Measurements from ENCODE around the gene IL20. TPM values are rescaled to one million over a fixed set of nuclear protein-coding genes. Genes with fewer than 3 reads are reported as not detected.
A peak's percentile ranks its signal among the peaks of the same experiment; 100 is the strongest.

The IL20 gene
- total and polyA plus RNA-seq, 7 donors: not detected

DNA sequence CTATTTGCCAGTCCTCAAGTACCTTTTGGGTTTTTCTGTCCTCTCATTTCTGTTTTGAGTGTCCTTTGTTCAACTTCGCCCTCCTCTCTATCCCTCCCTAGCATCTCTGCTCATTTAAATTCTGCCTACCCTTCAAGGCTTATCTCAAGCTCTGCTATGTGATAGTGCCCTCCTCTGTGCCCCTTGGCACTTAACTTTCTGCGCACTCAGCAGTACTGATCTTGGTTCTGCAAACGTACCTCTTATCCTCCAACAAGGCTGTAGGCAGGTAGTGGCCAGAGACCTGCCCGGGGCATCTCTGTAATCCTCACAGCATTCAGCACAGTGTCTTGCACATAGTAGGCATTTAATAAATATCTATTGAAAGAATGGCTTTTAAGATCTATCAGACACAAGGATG is 5.3 kb upstream of the IL20 start:
- no peak for TF ChIP-seq EP300 (IDR thresholded peaks at IDR 0.05)
- TF ChIP-seq, protein P1, sequence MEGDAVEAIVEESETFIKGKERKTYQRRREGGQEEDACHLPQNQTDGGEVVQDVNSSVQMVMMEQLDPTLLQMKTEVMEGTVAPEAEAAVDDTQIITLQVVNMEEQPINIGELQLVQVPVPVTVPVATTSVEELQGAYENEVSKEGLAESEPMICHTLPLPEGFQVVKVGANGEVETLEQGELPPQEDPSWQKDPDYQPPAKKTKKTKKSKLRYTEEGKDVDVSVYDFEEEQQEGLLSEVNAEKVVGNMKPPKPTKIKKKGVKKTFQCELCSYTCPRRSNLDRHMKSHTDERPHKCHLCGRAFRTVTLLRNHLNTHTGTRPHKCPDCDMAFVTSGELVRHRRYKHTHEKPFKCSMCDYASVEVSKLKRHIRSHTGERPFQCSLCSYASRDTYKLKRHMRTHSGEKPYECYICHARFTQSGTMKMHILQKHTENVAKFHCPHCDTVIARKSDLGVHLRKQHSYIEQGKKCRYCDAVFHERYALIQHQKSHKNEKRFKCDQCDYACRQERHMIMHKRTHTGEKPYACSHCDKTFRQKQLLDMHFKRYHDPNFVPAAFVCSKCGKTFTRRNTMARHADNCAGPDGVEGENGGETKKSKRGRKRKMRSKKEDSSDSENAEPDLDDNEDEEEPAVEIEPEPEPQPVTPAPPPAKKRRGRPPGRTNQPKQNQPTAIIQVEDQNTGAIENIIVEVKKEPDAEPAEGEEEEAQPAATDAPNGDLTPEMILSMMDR (IDR thresholded peaks at IDR 0.05): no peak
- no peak for TF ChIP-seq POLR2AphosphoS5 (IDR thresholded peaks at IDR 0.05)
- no peak for TF ChIP-seq POLR2A (IDR thresholded peaks at IDR 0.05)
- 91 to 92% methylated on average over 4 of the region's 4 CpGs for WGBS, 2 donors
- H3K4me3 ChIP-seq: no peak overlapping the region
- intact Hi-C loops (cut with DNase I): no loop called here
- no peaks in the 10 kb centered on the region for H3K9me3 ChIP-seq
- H3K27me3 ChIP-seq: no peaks in the 10 kb centered on the region
- no peaks in the 10 kb centered on the region for H3K36me3 ChIP-seq
- H3K4me1 ChIP-seq: peaks cover 0 to 5% (median 2%) of the 10 kb centered on the region in 4 donors
- H3K27ac ChIP-seq: no peak overlapping the region
- DNase-seq: no peak

DNA sequence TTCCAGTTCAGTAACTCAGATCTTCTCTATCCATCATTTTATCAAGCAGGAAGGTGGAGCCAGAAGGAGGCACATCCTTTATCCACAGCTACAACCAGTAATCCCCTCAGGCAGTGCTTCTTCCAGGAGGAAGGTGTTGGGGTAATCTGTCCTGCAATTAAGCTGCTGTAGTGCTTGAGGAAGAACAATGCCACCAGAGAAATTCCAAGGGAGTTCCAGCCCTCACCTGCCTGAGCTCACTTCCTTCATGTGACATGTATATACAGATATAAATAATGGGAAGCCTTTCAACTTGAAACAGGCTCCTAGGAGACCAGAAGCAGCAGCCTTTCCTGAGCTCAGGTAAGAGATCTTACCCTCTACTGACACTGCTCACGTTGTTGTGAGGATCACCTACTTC is 2.2 kb upstream of the IL20 start:
- no peak for DNase-seq
- intact Hi-C loops (cut with DNase I): no loop called here
- Histone ChIP-seq H3K4me3 (no peak overlapping the region), H3K9me3 (no peaks in the 10 kb centered on the region), H3K36me3 (no peaks in the 10 kb centered on the region), H3K4me1 (peaks cover 0 to 13% (median 4%) of the 10 kb centered on the region in 4 donors), H3K27me3 (no peaks in the 10 kb centered on the region), H3K27ac (no peak overlapping the region)
- WGBS, 2 donors: 20 to 70% methylated on average over 1 of the region's 1 CpG
- TF ChIP-seq POLR2AphosphoS5 (IDR thresholded peaks at IDR 0.05): no peak
- TF ChIP-seq, protein P1 (IDR thresholded peaks at IDR 0.05): no peak
- TF ChIP-seq POLR2A (IDR thresholded peaks at IDR 0.05): no peak
- no peak for TF ChIP-seq EP300 (IDR thresholded peaks at IDR 0.05)

DNA sequence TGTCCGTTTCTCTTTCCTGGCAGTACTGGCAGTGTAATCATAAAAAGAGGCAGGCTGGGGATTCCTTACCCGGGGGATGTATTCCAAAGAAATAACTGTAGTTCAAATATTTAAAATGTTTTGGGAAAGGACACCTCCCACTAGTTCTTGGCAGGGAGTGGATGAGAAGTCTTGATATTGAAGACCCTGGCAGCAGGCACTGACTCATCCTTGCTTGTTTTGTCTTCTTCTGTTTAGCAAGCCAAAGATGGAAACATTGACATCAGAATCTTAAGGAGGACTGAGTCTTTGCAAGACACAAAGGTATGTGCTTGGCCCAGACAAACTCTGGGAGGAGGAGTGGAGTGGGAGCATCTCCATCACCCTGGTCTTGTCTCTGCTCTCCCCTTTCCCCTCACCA is 639 bp downstream of the IL20 start:
- intact Hi-C loops (cut with DNase I): no loop called here
- DNase-seq: no peak

DNA sequence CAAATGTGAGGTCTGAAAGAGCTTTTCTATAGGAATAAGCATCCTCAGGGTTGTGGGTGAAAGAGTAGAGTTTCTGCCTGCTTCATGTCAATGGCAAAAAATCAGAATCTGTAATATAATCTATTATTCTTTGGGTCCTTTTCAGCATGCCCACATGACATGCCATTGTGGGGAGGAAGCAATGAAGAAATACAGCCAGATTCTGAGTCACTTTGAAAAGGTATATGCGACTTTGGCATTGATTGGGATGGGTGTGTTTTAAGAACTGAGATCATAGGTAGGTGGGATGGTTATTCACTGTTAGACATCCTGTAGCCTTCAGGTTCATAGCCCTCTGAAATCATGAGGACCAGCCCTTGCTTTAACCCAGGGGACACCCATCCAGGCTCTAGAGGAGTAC is 1.8 kb downstream of the IL20 start:
- Histone ChIP-seq H3K27me3 (no peaks in the 10 kb centered on the region), H3K4me1 (peaks cover 0 to 13% (median 7%) of the 10 kb centered on the region in 4 donors), H3K9me3 (no peaks in the 10 kb centered on the region), H3K27ac (no peak overlapping the region), H3K36me3 (no peaks in the 10 kb centered on the region), H3K4me3 (no peak overlapping the region)
- 72 to 90% methylated on average over 1 of the region's 1 CpG for WGBS, 2 donors
- TF ChIP-seq POLR2AphosphoS5 (IDR thresholded peaks at IDR 0.05) (no peak), EP300 (IDR thresholded peaks at IDR 0.05) (no peak), POLR2A (IDR thresholded peaks at IDR 0.05) (no peak)
- TF ChIP-seq, protein P1 (IDR thresholded peaks at IDR 0.05): no peak
- DNase-seq: no peak
- intact Hi-C loops (cut with DNase I): no loop called here

More for the DNA sequence above, 639 bp downstream of the IL20 start:
- H3K27me3 ChIP-seq: no peaks in the 10 kb centered on the region
- WGBS, 2 donors: 51 to 67% methylated on average over 2 of the region's 2 CpGs
- no peaks in the 10 kb centered on the region for H3K9me3 ChIP-seq
- peak overlapping the region in 2 of 4 donors; percentile 35 to 43 for H3K27ac ChIP-seq
- H3K36me3 ChIP-seq: no peaks in the 10 kb centered on the region
- TF ChIP-seq, protein P1 (IDR thresholded peaks at IDR 0.05): no peak
- TF ChIP-seq EP300 (IDR thresholded peaks at IDR 0.05) (no peak), POLR2AphosphoS5 (IDR thresholded peaks at IDR 0.05) (no peak), POLR2A (IDR thresholded peaks at IDR 0.05) (no peak)
- H3K4me3 ChIP-seq: no peak overlapping the region
- H3K4me1 ChIP-seq: peaks cover 0 to 13% (median 4%) of the 10 kb centered on the region in 4 donors

DNA sequence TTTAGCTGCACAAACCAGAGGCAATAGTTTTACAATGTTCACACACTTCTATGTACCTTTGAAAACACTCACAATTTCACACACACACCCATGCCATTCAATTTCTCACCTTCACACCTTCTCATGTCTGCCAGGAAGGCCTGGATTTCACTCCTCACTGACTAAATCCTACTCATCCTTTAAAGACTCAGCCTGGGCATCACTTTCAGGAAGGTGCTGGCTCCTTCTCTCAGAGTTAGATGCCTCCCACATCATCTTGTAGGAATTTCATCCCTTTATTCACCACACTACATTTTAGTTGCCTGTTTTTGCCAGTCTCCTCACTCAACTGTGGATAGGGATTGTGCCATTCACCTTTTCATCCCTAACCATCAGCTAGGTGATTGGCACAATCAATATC is 2.3 kb downstream of the IL20 start:
- Histone ChIP-seq H3K4me1 (peaks cover 0 to 13% (median 7%) of the 10 kb centered on the region in 4 donors), H3K4me3 (no peak overlapping the region), H3K9me3 (peaks cover 0 to 4% (median under 1%) of the 10 kb centered on the region in 4 donors), H3K27me3 (no peaks in the 10 kb centered on the region), H3K36me3 (no peaks in the 10 kb centered on the region), H3K27ac (no peak overlapping the region)
- TF ChIP-seq POLR2A (IDR thresholded peaks at IDR 0.05) (no peak), EP300 (IDR thresholded peaks at IDR 0.05) (no peak), POLR2AphosphoS5 (IDR thresholded peaks at IDR 0.05) (no peak)
- TF ChIP-seq, protein P1 (IDR thresholded peaks at IDR 0.05): no peak
- intact Hi-C loops (cut with DNase I): no loop called here
- no peak for DNase-seq

All from sigmoid colon (tissue), 7 donors.